Mucosa of stomach (tissue), 1 donor: ENCODE results near the gene CD101.

ENCODE experiments used
- H3K27me3 ChIP-seq: one replicate; pipeline ENCODE4 v1.7.0; 2013; ENCODE audit warnings: mild to moderate bottlenecking, low read length; ENCODE audit not compliant: control insufficient read depth, insufficient read depth
- H3K36me3 ChIP-seq: one replicate; pipeline ENCODE4 v1.7.0; 2013; ENCODE audit warnings: low read length; ENCODE audit not compliant: control insufficient read depth, insufficient read depth
- H3K4me1 ChIP-seq: one replicate; pipeline ENCODE4 v1.7.0; 2013; ENCODE audit warnings: mild to moderate bottlenecking, low read length; ENCODE audit not compliant: control insufficient read depth, insufficient read depth
- H3K4me3 ChIP-seq: one replicate; pipeline ENCODE4 v1.7.0; 2013; ENCODE audit warnings: low read length
- H3K9ac ChIP-seq: one replicate; pipeline ENCODE4 v1.7.0; 2013; ENCODE audit warnings: mild to moderate bottlenecking, low read length, moderate library complexity
- H3K9me3 ChIP-seq: one replicate; pipeline ENCODE4 v1.7.0; 2013; ENCODE audit warnings: mild to moderate bottlenecking, low read length, moderate library complexity; ENCODE audit not compliant: control insufficient read depth
- donor health status: Pancreatic carcinoma.

Gene CD101, protein sequence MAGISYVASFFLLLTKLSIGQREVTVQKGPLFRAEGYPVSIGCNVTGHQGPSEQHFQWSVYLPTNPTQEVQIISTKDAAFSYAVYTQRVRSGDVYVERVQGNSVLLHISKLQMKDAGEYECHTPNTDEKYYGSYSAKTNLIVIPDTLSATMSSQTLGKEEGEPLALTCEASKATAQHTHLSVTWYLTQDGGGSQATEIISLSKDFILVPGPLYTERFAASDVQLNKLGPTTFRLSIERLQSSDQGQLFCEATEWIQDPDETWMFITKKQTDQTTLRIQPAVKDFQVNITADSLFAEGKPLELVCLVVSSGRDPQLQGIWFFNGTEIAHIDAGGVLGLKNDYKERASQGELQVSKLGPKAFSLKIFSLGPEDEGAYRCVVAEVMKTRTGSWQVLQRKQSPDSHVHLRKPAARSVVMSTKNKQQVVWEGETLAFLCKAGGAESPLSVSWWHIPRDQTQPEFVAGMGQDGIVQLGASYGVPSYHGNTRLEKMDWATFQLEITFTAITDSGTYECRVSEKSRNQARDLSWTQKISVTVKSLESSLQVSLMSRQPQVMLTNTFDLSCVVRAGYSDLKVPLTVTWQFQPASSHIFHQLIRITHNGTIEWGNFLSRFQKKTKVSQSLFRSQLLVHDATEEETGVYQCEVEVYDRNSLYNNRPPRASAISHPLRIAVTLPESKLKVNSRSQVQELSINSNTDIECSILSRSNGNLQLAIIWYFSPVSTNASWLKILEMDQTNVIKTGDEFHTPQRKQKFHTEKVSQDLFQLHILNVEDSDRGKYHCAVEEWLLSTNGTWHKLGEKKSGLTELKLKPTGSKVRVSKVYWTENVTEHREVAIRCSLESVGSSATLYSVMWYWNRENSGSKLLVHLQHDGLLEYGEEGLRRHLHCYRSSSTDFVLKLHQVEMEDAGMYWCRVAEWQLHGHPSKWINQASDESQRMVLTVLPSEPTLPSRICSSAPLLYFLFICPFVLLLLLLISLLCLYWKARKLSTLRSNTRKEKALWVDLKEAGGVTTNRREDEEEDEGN

DNA sequence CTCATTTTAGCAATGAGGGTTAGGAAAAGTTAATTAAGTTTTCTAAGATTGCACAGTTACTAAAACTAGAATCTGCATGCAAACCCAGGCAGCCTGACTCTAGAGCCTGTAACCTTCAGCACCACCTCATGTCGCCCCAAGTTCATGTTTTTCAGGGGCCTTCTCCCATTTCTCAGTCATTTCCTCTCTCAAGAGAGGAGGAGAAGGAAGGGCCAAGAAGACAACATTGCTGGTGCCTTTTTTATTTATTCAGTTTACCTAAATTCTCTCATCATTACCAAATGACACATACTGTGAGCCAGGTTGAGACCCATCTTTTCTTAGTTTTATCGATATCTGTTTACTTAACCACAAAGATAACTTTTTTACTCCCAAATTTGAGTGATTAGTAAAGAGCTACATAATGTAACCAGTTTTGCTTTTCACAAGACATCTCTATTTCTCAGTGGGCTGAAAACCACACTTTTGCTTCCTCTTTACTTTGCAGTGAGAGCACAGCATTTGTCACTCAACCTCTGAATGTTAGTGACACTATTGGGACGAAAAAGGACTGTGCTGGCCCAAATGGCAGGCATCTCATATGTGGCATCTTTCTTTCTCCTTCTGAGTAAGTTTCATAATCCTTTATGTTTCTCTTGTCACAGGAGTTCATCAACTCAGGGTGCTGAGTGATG lies at the start of gene CD101:
Gene CD101 (plus strand): TSS at position 507 of the 674 bp plus-strand sequence. CDS start 58 bp downstream, at position 565.
- Histone ChIP-seq H3K4me3 (no peak within 1 kb of the TSS), H3K9ac (no peak within 1 kb of the TSS), H3K4me1 (peaks cover 5% of the 10 kb centered on the region), H3K9me3 (no peaks in the 10 kb centered on the region), H3K27me3 (no peaks in the 10 kb centered on the region), H3K36me3 (no peaks in the 10 kb centered on the region)

DNA sequence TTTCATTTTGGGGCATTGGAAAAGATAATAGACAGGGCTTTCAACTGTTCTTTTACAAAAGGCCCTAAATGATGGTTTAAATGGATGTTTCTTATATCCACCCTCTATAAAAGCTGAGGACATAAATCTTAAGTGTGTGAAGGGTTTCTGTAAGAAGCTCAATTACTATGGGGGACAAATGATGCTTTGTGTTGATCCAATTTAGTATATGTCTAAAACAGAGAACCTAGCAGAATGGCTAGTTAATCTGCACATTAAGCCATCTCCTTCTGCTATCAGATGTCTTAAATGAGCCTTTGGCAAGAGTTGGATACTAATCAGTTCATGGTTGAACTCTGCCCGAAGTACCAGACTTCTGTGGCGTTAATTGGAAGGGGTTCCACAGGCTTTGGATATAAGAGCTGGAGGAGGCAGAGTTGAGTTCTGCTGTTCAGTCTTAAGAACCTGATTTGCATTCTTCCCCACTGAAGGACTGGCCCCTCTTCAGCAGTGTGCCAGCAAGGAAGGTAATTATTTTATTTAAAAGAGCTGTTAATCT lies 48.8 kb upstream of the CD101 start:
- Histone ChIP-seq H3K9ac (no peak overlapping the region), H3K4me3 (no peak overlapping the region), H3K36me3 (peaks cover 7% of the 10 kb centered on the region), H3K27me3 (no peaks in the 10 kb centered on the region), H3K9me3 (no peaks in the 10 kb centered on the region), H3K4me1 (no peaks in the 10 kb centered on the region)

DNA sequence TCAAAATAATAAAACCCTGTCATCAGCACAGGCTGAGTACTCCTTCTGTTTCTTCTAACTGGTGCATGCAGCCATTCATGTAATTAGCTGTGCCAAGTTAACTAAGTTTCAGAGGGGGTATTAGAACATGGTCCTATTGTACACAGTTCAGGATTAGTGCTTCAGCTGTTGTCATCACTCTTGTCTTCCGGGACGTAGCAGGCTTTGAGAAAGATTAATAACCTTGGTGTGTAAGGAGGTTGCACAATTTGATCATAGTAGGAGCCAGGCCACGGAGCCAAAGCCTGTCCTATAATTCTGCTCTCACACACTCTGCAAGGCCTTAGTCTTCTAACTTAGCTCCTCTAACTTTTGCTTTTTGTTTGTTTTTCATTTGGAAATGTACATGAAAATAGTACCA lies 47.1 kb upstream of the CD101 start:
- no peaks in the 10 kb centered on the region for H3K27me3 ChIP-seq
- H3K4me3 ChIP-seq = no peak overlapping the region
- H3K4me1 ChIP-seq = peaks cover 8% of the 10 kb centered on the region
- H3K9ac ChIP-seq = no peak overlapping the region
- H3K36me3 ChIP-seq = peaks cover 3% of the 10 kb centered on the region
- H3K9me3 ChIP-seq = no peaks in the 10 kb centered on the region

DNA sequence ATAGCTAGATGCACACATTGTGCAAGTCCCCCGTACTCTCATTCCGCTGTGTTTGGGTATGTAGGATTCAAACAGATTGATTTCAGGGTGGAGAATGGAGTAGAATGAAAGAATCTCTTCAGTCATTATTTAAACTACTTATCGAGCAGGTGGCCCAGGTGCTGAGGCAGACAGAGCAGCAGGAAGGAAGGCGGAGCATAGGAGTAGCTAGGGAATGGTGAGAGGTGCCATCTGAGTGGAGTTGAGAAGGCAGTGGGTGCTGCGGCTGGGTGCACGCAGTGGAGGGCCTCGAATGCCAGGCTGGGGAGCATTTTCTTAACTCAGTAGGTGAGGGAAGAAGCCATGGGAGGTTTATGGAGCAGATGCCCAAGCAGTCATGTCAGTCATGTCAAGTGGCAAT lies 45.2 kb upstream of the CD101 start:
- Histone ChIP-seq H3K4me3 (no peak overlapping the region), H3K27me3 (no peaks in the 10 kb centered on the region), H3K9me3 (no peaks in the 10 kb centered on the region), H3K4me1 (peaks cover 8% of the 10 kb centered on the region), H3K36me3 (no peaks in the 10 kb centered on the region), H3K9ac (no peak overlapping the region)

DNA sequence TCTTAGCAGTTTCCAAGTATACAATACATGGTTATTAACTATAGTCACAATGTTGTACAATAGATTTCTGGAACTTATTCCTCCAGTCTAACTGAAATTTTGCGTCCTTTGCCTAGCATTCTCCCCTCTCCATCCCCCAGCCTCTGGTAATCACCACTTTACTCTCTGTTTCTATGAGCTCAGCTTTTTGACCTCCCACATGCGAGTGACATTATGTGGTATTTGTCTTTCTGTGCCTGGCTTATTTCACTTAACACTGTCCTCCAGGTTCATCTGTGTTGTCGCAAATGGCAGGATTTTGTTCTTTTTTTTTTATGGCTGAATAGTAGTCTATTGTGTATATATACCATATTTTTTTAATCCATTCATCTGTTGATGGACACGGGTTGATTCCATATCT lies 43.9 kb upstream of the CD101 start:
- Histone ChIP-seq H3K4me3 (no peak overlapping the region), H3K9ac (no peak overlapping the region), H3K9me3 (no peaks in the 10 kb centered on the region), H3K36me3 (peaks cover 3% of the 10 kb centered on the region), H3K27me3 (no peaks in the 10 kb centered on the region), H3K4me1 (peaks cover 8% of the 10 kb centered on the region)

DNA sequence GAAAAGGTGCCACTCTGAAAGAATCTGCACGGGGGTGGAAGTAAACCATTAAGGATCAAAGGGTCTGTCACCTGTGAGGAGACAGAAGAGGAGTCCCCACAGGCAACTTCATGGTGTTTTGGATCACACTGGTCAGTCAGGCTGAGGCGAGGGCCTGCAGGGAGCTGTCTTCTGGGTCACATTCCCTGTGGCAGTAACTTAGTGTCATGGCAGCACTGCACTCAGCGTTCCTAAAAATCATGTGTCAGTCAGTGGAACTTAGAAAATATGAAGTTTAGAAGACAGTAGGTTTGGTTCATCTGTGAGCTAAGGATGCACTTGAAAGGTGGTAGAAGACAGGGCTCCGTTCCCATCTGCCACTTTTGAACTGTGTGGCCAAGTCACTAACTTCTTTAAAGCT lies 43.5 kb upstream of the CD101 start:
- Histone ChIP-seq H3K4me3 (no peak overlapping the region), H3K27me3 (no peaks in the 10 kb centered on the region), H3K9me3 (no peaks in the 10 kb centered on the region), H3K9ac (no peak overlapping the region), H3K4me1 (peaks cover 8% of the 10 kb centered on the region), H3K36me3 (peaks cover 7% of the 10 kb centered on the region)

DNA sequence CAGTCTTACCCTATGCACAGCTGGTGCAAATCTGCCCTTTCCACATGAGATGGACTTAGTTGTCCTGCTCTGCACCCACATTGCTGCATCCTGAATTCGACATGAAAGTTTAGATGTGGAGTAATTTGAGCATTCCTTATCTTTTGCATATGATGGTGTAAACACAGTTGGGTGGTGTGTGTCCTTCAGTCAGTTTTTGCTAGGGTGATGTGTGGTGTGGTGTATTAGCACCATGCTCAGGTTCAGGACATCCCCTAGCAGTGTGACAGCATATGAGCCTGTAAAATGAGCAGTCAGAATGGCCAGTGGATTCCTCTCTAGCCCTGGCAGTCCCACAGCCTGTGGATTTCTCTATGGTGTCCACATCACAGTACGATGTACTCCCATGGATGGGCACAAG lies 42.6 kb upstream of the CD101 start:
- Histone ChIP-seq H3K4me1 (peaks cover 8% of the 10 kb centered on the region), H3K9me3 (no peaks in the 10 kb centered on the region)

DNA sequence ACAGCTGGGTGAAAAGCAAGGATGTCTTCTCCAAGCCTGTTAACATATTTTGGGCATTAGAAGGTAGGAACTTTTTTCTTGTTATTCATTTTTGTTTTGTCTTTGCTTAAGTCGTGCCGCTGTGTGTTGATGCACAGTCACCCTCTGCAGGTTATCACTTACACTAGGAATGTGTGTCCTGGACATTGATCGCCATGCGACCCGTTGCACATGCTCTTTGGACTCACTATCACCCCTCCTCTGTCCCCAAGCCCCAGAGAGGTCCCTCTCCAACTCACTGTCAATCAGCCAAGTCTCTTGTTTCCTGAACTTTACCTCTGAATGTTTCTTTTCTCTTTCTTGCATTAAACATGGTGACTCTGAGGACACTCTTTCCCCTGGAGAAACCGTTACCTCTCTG lies 40.0 kb upstream of the CD101 start:
- H3K27me3 ChIP-seq = no peaks in the 10 kb centered on the region
- peaks cover 12% of the 10 kb centered on the region for H3K36me3 ChIP-seq
- no peak overlapping the region for H3K4me3 ChIP-seq
- no peak overlapping the region for H3K9ac ChIP-seq
- H3K4me1 ChIP-seq = peaks cover 8% of the 10 kb centered on the region
- H3K9me3 ChIP-seq = no peaks in the 10 kb centered on the region

More for the DNA sequence above, 42.6 kb upstream of the CD101 start:
- Histone ChIP-seq H3K9ac (no peak overlapping the region), H3K27me3 (no peaks in the 10 kb centered on the region), H3K4me3 (no peak overlapping the region), H3K36me3 (peaks cover 9% of the 10 kb centered on the region)

DNA sequence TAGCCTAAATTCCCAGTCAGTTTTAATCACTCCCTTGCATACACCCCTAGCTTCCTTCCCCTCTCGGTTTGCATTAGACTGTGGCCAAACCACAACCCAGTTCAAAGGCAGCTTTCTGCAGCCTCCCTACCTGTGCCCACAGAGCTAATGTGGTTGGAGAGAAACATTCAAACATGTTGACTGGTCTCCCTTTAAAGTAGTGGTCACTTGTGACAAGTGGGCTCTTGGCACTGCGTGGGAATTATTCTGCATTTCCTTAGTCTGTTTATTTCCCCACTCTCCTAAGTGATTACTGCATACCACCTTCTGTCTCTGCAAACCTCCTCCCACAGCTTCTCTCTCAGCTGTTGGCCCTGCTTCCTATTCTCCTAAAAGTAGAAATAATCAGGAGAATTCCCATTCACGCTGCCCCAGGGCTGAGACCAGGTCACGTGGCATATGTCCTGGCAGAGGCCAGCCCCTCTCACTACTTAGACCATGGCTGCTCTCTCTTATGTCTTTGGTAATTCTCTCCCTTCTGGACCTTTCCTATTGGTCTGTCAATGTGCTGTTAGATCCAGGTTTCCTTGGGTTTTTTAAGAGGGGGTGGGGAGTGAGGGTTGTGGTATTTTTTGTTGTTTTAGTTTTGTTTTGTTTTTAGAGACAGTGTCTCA lies 38.4 kb upstream of the CD101 start:
- Histone ChIP-seq H3K4me1 (peaks cover 8% of the 10 kb centered on the region), H3K9ac (no peak overlapping the region), H3K9me3 (no peaks in the 10 kb centered on the region), H3K27me3 (no peaks in the 10 kb centered on the region), H3K36me3 (peaks cover 12% of the 10 kb centered on the region), H3K4me3 (no peak overlapping the region)

DNA sequence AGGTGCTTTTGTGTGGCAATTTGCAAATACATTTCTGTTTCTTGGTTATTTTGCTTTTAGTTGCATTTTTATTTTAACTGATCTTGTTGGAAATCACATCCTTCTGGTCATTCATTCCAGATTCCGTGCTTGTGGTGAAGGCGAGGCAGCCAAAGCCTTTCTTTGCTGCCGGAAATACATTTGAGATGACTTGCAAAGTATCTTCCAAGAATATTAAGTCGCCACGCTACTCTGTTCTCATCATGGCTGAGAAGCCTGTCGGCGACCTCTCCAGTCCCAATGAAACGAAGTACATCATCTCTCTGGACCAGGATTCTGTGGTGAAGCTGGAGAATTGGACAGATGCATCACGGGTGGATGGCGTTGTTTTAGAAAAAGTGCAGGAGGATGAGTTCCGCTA lies 34.8 kb upstream of the CD101 start:
- H3K4me1 ChIP-seq = no peaks in the 10 kb centered on the region
- no peaks in the 10 kb centered on the region for H3K27me3 ChIP-seq
- peaks cover 12% of the 10 kb centered on the region for H3K36me3 ChIP-seq
- no peak overlapping the region for H3K4me3 ChIP-seq
- H3K9ac ChIP-seq = no peak overlapping the region
- no peaks in the 10 kb centered on the region for H3K9me3 ChIP-seq

DNA sequence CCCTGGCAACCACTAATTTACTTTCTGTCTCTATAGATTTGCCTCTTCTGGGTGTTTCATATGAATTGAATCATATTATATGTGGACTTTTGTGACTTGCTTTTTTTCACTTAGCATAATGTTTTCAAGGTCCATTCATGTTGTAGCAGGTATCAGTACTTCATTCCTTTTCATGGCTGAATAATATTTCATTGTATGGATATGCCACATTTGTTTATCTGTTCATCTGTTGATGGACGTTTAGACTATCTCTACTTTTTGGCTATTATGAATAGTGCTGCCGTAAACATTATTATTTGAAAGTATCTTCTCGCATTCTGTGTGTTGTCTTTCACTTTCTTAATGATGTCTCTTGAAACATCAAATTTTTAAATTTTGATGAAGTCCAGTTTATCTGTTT lies 32.8 kb upstream of the CD101 start:
- no peaks in the 10 kb centered on the region for H3K4me1 ChIP-seq
- H3K9me3 ChIP-seq = no peaks in the 10 kb centered on the region
- no peak overlapping the region for H3K4me3 ChIP-seq
- no peak overlapping the region for H3K9ac ChIP-seq
- peaks cover 5% of the 10 kb centered on the region for H3K36me3 ChIP-seq
- H3K27me3 ChIP-seq = no peaks in the 10 kb centered on the region
